OCI-LY1 (cell line): Measurements from ENCODE around the gene CPOX.

Experiments
- CTCF ChIP-seq: fragments of 200-600 bp; sonication (generic), shearing (Covaris generic); IDR thresholded peaks from 2 replicates; pipeline ENCODE4 v1.5.1; 2017; ENCODE audit warnings: mild to moderate bottlenecking, antibody characterized with exemption, low read length, moderate library complexity, mixed read lengths
- EZH2 ChIP-seq: fragments of 200-600 bp; sonication (generic), shearing (Covaris generic); IDR thresholded peaks from 2 replicates; pipeline ENCODE4 v1.8.0; 2017; ENCODE audit warnings: borderline replicate concordance, mixed run types, mild to moderate bottlenecking, antibody characterized with exemption, low read length, moderate library complexity, mixed read lengths

GRCh38 chr3:98556164-98557130, 37.0 kb downstream of the CPOX start:
- TF ChIP-seq CTCF (no peak), EZH2 (no peak)
